ENCODE data around the gene PCDHGB7.
"Not testable (repeated sequence)": the region's sequence is repeated elsewhere in the genome, so short reads cannot be mapped to it uniquely, and the experiment has no call there.

PCDHGB7 gene

GRCh38 chr5:141394401-141395187 is 22.9 kb upstream of the PCDHGB7 start:
- not testable (repeated sequence) for DNase-seq (ENCODE audit: low read depth in 2 of 3, low spot score in 2 of 3)

- DNase-seq (ENCODE audit: low read depth in 2 of 3, low spot score in 2 of 3): not testable (repeated sequence)
These were observed 19.5 kb upstream of the PCDHGB7 start, which contains the start of gene PCDHGB5 for GRCh38 chr5:141397756-141398551. TSS of gene PCDHGB5 (plus strand) at chr5:141397947. CDS start at chr5:141398128, 181 bp downstream.

GRCh38 chr5:141398608-141399007 is 18.9 kb upstream of the PCDHGB7 start:
- DNase-seq (ENCODE audit: low read depth in 2 of 3, low spot score in 2 of 3): no peak

GRCh38 chr5:141399555-141400258 is 17.8 kb upstream of the PCDHGB7 start:
- no peak for DNase-seq (ENCODE audit: low read depth in 2 of 3, low spot score in 2 of 3)

- DNase-seq (ENCODE audit: low read depth in 2 of 3, low spot score in 2 of 3): no peak
These were observed 14.8 kb upstream of the PCDHGB7 start, which contains the start of gene PCDHGA9 for GRCh38 chr5:141402553-141403243. TSS of gene PCDHGA9 (plus strand) at chr5:141402778. CDS start at chr5:141402953, 175 bp downstream.

- no peak for DNase-seq (ENCODE audit: low read depth in 2 of 3, low spot score in 2 of 3)
These were observed 14.1 kb upstream of the PCDHGB7 start for GRCh38 chr5:141403387-141403786.

GRCh38 chr5:141407790-141408505 is 9.5 kb upstream of the PCDHGB7 start, which contains the start of gene PCDHGB6:
TSS of gene PCDHGB6 (plus strand) at chr5:141408021. CDS start at chr5:141408203, 182 bp downstream.
- DNase-seq (ENCODE audit: low read depth in 2 of 3, low spot score in 2 of 3): not testable (repeated sequence)

- DNase-seq (ENCODE audit: low read depth in 2 of 3, low spot score in 2 of 3): no peak
These were observed 7.7 kb upstream of the PCDHGB7 start for GRCh38 chr5:141409598-141410306.

- DNase-seq (ENCODE audit: low read depth in 2 of 3, low spot score in 2 of 3): no peak
These were observed 5.9 kb upstream of the PCDHGB7 start for GRCh38 chr5:141411575-141411974.

- DNase-seq (ENCODE audit: low read depth in 2 of 3, low spot score in 2 of 3): no peak
These were observed 4.5 kb upstream of the PCDHGB7 start, which contains the start of gene PCDHGA10 for GRCh38 chr5:141412854-141413539. TSS of gene PCDHGA10 (plus strand) at chr5:141412987. CDS start at chr5:141413176, 189 bp downstream.

GRCh38 chr5:141413540-141414069 is 3.9 kb upstream of the PCDHGB7 start:
- no peak for DNase-seq (ENCODE audit: low read depth in 2 of 3, low spot score in 2 of 3)

GRCh38 chr5:141414548-141415274 is 2.8 kb upstream of the PCDHGB7 start:
- DNase-seq (ENCODE audit: low read depth in 2 of 3, low spot score in 2 of 3): not testable (repeated sequence)

- not testable (repeated sequence) for DNase-seq (ENCODE audit: low read depth in 2 of 3, low spot score in 2 of 3)
These were observed 2.2 kb upstream of the PCDHGB7 start for GRCh38 chr5:141415275-141415618.

GRCh38 chr5:141419074-141419880 is 1.8 kb downstream of the PCDHGB7 start:
- no peak for DNase-seq (ENCODE audit: low read depth in 2 of 3, low spot score in 2 of 3)

GRCh38 chr5:141420855-141421488 is 3.5 kb downstream of the PCDHGB7 start, which contains the start of gene PCDHGA11:
TSS of gene PCDHGA11 (plus strand) at chr5:141421051. CDS start at chr5:141421228, 177 bp downstream.
- no peak for DNase-seq (ENCODE audit: low read depth in 2 of 3, low spot score in 2 of 3)

- no peak for DNase-seq (ENCODE audit: low read depth in 2 of 3, low spot score in 2 of 3)
These were observed 4.0 kb downstream of the PCDHGB7 start for GRCh38 chr5:141421489-141421855.

Measured in activated CD8-positive, alpha-beta memory T cell treated with anti-CD3 and anti-CD28 coated beads for 48 hours (primary cell).